ENCODE data around the gene C12orf43. TPM values are rescaled to one million over a fixed set of nuclear protein-coding genes. Genes with fewer than 3 reads are reported as not detected.

The C12orf43 gene
- total and polyA plus RNA-seq, 2 of the 4 experiments (the other 2 are of a cell fraction), result 12.5 to 13.5 TPM

DNA sequence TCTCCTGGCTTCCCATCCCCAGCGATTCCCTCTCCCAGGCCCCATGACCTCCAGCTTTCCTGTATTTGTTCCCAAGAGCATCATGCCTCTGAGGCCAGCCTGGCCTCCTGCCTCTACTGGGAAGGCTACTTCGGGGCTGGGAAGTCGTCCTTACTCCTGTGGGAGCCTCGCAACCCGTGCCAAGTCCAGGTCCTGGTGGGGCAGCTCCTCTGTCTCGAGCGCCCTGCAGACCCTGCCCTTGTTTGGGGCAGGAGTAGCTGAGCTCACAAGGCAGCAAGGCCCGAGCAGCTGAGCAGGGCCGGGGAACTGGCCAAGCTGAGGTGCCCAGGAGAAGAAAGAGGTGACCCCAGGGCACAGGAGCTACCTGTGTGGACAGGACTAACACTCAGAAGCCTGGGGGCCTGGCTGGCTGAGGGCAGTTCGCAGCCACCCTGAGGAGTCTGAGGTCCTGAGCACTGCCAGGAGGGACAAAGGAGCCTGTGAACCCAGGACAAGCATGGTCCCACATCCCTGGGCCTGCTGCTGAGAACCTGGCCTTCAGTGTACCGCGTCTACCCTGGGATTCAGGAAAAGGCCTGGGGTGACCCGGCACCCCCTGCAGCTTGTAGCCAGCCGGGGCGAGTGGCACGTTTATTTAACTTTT lies 14.3 kb downstream of the C12orf43 start:
- peaks cover 4% of the 10 kb centered on the region; the same call in 1 of the 2 replicates for H3K4me1 ChIP-seq (ENCODE audit: control insufficient read depth, insufficient read depth, low read length)
- no peak overlapping the region for H2BK120ac ChIP-seq (ENCODE audit: low read depth, low read length)
- H2BK15ac ChIP-seq (ENCODE audit: low read depth, low read length), result no peak overlapping the region
- intact Hi-C loops (cut with micrococcal nuclease), result no loop called here
- H3K79me1 ChIP-seq (ENCODE audit: low read depth in 1 of 2, low read length in 2 of 2), result no peaks in the 10 kb centered on the region
- 91% methylated on average over 10 of the region's 16 CpGs; no CpG with 5 or more reads in 1 of the 2 experiments for WGBS, 2 experiments (ENCODE audit: extremely low coverage in 2 of 2, insufficient read length in 1 of 2)
- H2BK20ac ChIP-seq (ENCODE audit: low read depth, low read length), result no peak overlapping the region
- in situ Hi-C loops (cut with MboI; ENCODE audit: low sequenced_read_pairs), result no loop called here
- H3K4me2 ChIP-seq (ENCODE audit: low read depth, low read length), result no peak overlapping the region
- H3K23ac ChIP-seq (ENCODE audit: low read depth, low read length), result no peak overlapping the region
- H4K91ac ChIP-seq (ENCODE audit: insufficient read depth, low read depth, low read length), result no peak overlapping the region
- H4K5ac ChIP-seq (ENCODE audit: low read depth, low read length), result no peak overlapping the region
- H3K18ac ChIP-seq (ENCODE audit: low read depth, low read length), result no peak overlapping the region
- ChIA-PET CTCF (no interaction called here), POLR2A (ENCODE audit: unreplicated experiment) (interaction anchor here (0.5 kb wide), 1 partner anchor 711 kb away, joined by 21 read pairs; no protein-coding TSS in a partner anchor)
- no peak overlapping the region for H3K56ac ChIP-seq (ENCODE audit: extremely low read depth, insufficient read depth, low read length)
- no peaks in the 10 kb centered on the region for H3K9me3 ChIP-seq (ENCODE audit: control insufficient read depth, insufficient read depth, low read length)
- H2BK5ac ChIP-seq (ENCODE audit: low read depth, low read length, poor library complexity, severe bottlenecking), result no peak overlapping the region
- DNase-seq (no peak), ATAC-seq (ENCODE audit: low read depth) (no peak)
- dilution Hi-C loops (cut with HindIII; ENCODE audit: low sequenced_read_pairs, unreplicated experiment), result no loop called here
- peaks cover 19% of the 10 kb centered on the region for H3K36me3 ChIP-seq (ENCODE audit: control insufficient read depth, insufficient read depth, low read length)
- H2AFZ ChIP-seq (replicated peaks; ENCODE audit: low read length, poor library complexity), result no peak overlapping the region
- no peaks in the 10 kb centered on the region for H4K20me1 ChIP-seq (ENCODE audit: insufficient read depth, low read length)
- H3K4me3 ChIP-seq (ENCODE audit: insufficient read depth, low read depth, low read length), result no peak overlapping the region
- H2AK5ac ChIP-seq (ENCODE audit: low read depth, low read length), result no peak overlapping the region
- no peak overlapping the region for H3K9ac ChIP-seq (ENCODE audit: low read depth, low read length)
- no peak overlapping the region for H3K14ac ChIP-seq (replicated peaks; ENCODE audit: low read depth, low read length)
- BruUV-seq (replicated peaks), result no TSS peak
- H3K9me1 ChIP-seq (ENCODE audit: insufficient read depth, low read length), result no peaks in the 10 kb centered on the region
- TF ChIP-seq MXI1 (IDR thresholded peaks at IDR 0.05; ENCODE audit: borderline replicate concordance, low read depth, low read length) (no peak), RAD21 (IDR thresholded peaks at IDR 0.05; ENCODE audit: low read length) (no peak), POLR2A (IDR thresholded peaks at IDR 0.05; ENCODE audit: low read depth, low read length) (no peak), SMC3 (IDR thresholded peaks at IDR 0.05; ENCODE audit: low read depth, low read length) (no peak), CEBPB (IDR thresholded peaks at IDR 0.05; ENCODE audit: low read depth, low read length) (no peak), FOS (IDR thresholded peaks at IDR 0.05; ENCODE audit: low read depth, low read length) (no peak), MAFK (IDR thresholded peaks at IDR 0.05; ENCODE audit: low read depth, low read length) (no peak)
- TF ChIP-seq, protein P1, sequence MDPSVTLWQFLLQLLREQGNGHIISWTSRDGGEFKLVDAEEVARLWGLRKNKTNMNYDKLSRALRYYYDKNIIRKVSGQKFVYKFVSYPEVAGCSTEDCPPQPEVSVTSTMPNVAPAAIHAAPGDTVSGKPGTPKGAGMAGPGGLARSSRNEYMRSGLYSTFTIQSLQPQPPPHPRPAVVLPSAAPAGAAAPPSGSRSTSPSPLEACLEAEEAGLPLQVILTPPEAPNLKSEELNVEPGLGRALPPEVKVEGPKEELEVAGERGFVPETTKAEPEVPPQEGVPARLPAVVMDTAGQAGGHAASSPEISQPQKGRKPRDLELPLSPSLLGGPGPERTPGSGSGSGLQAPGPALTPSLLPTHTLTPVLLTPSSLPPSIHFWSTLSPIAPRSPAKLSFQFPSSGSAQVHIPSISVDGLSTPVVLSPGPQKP (IDR thresholded peaks at IDR 0.05; ENCODE audit: borderline replicate concordance, low read depth, low read length), result no peak
- TF ChIP-seq, protein P2, sequence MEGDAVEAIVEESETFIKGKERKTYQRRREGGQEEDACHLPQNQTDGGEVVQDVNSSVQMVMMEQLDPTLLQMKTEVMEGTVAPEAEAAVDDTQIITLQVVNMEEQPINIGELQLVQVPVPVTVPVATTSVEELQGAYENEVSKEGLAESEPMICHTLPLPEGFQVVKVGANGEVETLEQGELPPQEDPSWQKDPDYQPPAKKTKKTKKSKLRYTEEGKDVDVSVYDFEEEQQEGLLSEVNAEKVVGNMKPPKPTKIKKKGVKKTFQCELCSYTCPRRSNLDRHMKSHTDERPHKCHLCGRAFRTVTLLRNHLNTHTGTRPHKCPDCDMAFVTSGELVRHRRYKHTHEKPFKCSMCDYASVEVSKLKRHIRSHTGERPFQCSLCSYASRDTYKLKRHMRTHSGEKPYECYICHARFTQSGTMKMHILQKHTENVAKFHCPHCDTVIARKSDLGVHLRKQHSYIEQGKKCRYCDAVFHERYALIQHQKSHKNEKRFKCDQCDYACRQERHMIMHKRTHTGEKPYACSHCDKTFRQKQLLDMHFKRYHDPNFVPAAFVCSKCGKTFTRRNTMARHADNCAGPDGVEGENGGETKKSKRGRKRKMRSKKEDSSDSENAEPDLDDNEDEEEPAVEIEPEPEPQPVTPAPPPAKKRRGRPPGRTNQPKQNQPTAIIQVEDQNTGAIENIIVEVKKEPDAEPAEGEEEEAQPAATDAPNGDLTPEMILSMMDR (conservative IDR thresholded peaks at IDR 0.05; ENCODE audit: low read depth, low read length), result no peak
- TF ChIP-seq, protein P3, sequence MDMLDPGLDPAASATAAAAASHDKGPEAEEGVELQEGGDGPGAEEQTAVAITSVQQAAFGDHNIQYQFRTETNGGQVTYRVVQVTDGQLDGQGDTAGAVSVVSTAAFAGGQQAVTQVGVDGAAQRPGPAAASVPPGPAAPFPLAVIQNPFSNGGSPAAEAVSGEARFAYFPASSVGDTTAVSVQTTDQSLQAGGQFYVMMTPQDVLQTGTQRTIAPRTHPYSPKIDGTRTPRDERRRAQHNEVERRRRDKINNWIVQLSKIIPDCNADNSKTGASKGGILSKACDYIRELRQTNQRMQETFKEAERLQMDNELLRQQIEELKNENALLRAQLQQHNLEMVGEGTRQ (IDR thresholded peaks at IDR 0.05; ENCODE audit: low read depth, low read length), result no peak
- H3K27ac ChIP-seq (ENCODE audit: insufficient read depth, low read length), result no peak overlapping the region
- no peak overlapping the region for H3K4ac ChIP-seq (ENCODE audit: low read depth, low read length)
- H2AK9ac ChIP-seq (replicated peaks; ENCODE audit: low read depth, low read length, poor library complexity), result no peak overlapping the region
- no peaks in the 10 kb centered on the region; the same call in 1 of the 2 replicates for H3K27me3 ChIP-seq (ENCODE audit: control insufficient read depth, insufficient read depth, low read length)
- H4K8ac ChIP-seq (ENCODE audit: low read depth in 2 of 2, low read length in 2 of 2), result no peak overlapping the region
